ENCODE results near the gene CWC22.
"Not testable (repeated sequence)": the region's sequence is repeated elsewhere in the genome, so short reads cannot be mapped to it uniquely, and the experiment has no call there.

The CWC22 gene

GRCh38 chr2:179974761-179975160, 32.3 kb downstream of the CWC22 start:
- H3K27ac ChIP-seq (ENCODE audit: low read depth, low read length) = no peak overlapping the region
- H3K79me2 ChIP-seq (ENCODE audit: control insufficient read depth, insufficient read depth, low read length) = no peaks in the 10 kb centered on the region
- H2BK5ac ChIP-seq (ENCODE audit: low read length) = no peak overlapping the region
- H3K79me1 ChIP-seq (ENCODE audit: low read length) = no peaks in the 10 kb centered on the region
- H3K4me2 ChIP-seq (ENCODE audit: low read length) = no peak overlapping the region
- no peaks in the 10 kb centered on the region for H3K27me3 ChIP-seq (ENCODE audit: insufficient read depth, low read length, poor library complexity)
- no peak overlapping the region for H3K4ac ChIP-seq (ENCODE audit: low read depth, low read length)
- no peak overlapping the region for H2BK120ac ChIP-seq (ENCODE audit: low read depth, low read length)
- H4K5ac ChIP-seq (ENCODE audit: low read length) = no peak overlapping the region
- H3K9ac ChIP-seq (ENCODE audit: low read length) = no peak overlapping the region
- no peak overlapping the region for H2BK15ac ChIP-seq (replicated peaks; ENCODE audit: low read depth)
- no peak overlapping the region for H4K8ac ChIP-seq (ENCODE audit: low read depth, low read length)
- H3K4me1 ChIP-seq (ENCODE audit: control insufficient read depth, low read depth, low read length) = no peaks in the 10 kb centered on the region
- H3K36me3 ChIP-seq (ENCODE audit: control insufficient read depth, insufficient read depth, low read length) = no peaks in the 10 kb centered on the region
- no peak overlapping the region for H3K4me3 ChIP-seq (ENCODE audit: low read length)
- no peak for DNase-seq
- no peak overlapping the region for H3K18ac ChIP-seq (ENCODE audit: low read length)
- H3K56ac ChIP-seq (ENCODE audit: low read length) = no peak overlapping the region
- no peak overlapping the region for H3K23ac ChIP-seq (ENCODE audit: low read length)
- H2AK5ac ChIP-seq (ENCODE audit: low read length) = no peak overlapping the region
- no CpG with 5 or more reads among the region's 5 CpGs for WGBS (ENCODE audit: extremely low coverage, insufficient coverage, low lambda C conversion rate)

GRCh38 chr2:179966778-179967394, 40.2 kb downstream of the CWC22 start:
- H2BK120ac ChIP-seq (ENCODE audit: low read depth, low read length) = no peak overlapping the region
- no peak overlapping the region for H3K4me3 ChIP-seq (ENCODE audit: low read length)
- no peaks in the 10 kb centered on the region for H3K79me1 ChIP-seq (ENCODE audit: low read length)
- H2BK5ac ChIP-seq (ENCODE audit: low read length) = no peak overlapping the region
- no peaks in the 10 kb centered on the region for H3K79me2 ChIP-seq (ENCODE audit: control insufficient read depth, insufficient read depth, low read length)
- peak; percentile 36 for DNase-seq
- no peak overlapping the region for H3K4me2 ChIP-seq (ENCODE audit: low read length)
- no CpG with 5 or more reads among the region's 3 CpGs for WGBS (ENCODE audit: extremely low coverage, insufficient coverage, low lambda C conversion rate)
- no peak overlapping the region for H2AK5ac ChIP-seq (ENCODE audit: low read length)
- no peaks in the 10 kb centered on the region for H3K4me1 ChIP-seq (ENCODE audit: control insufficient read depth, low read depth, low read length)
- H2BK15ac ChIP-seq (replicated peaks; ENCODE audit: low read depth) = no peak overlapping the region
- no peak overlapping the region for H3K56ac ChIP-seq (ENCODE audit: low read length)
- no peak overlapping the region for H3K9ac ChIP-seq (ENCODE audit: low read length)
- H4K8ac ChIP-seq (ENCODE audit: low read depth, low read length) = no peak overlapping the region
- no peak overlapping the region for H3K23ac ChIP-seq (ENCODE audit: low read length)
- no peaks in the 10 kb centered on the region for H3K27me3 ChIP-seq (ENCODE audit: insufficient read depth, low read length, poor library complexity)
- no peak overlapping the region for H3K27ac ChIP-seq (ENCODE audit: low read depth, low read length)
- H4K5ac ChIP-seq (ENCODE audit: low read length) = no peak overlapping the region
- H3K4ac ChIP-seq (ENCODE audit: low read depth, low read length) = no peak overlapping the region
- H3K36me3 ChIP-seq (ENCODE audit: control insufficient read depth, insufficient read depth, low read length) = no peaks in the 10 kb centered on the region
- H3K18ac ChIP-seq (ENCODE audit: low read length) = no peak overlapping the region

GRCh38 chr2:179965291-179966258, 41.5 kb downstream of the CWC22 start:
- Histone ChIP-seq H3K23ac (ENCODE audit: low read length) (no peak overlapping the region), H3K9ac (ENCODE audit: low read length) (no peak overlapping the region), H3K79me2 (ENCODE audit: control insufficient read depth, insufficient read depth, low read length) (no peaks in the 10 kb centered on the region), H2BK120ac (ENCODE audit: low read depth, low read length) (no peak overlapping the region), H3K4me1 (ENCODE audit: control insufficient read depth, low read depth, low read length) (no peaks in the 10 kb centered on the region), H3K27ac (ENCODE audit: low read depth, low read length) (no peak overlapping the region), H4K5ac (ENCODE audit: low read length) (no peak overlapping the region), H2BK15ac (replicated peaks; ENCODE audit: low read depth) (no peak overlapping the region), H3K36me3 (ENCODE audit: control insufficient read depth, insufficient read depth, low read length) (no peaks in the 10 kb centered on the region), H2AK5ac (ENCODE audit: low read length) (no peak overlapping the region), H3K79me1 (ENCODE audit: low read length) (no peaks in the 10 kb centered on the region), H3K27me3 (ENCODE audit: insufficient read depth, low read length, poor library complexity) (no peaks in the 10 kb centered on the region), H2BK5ac (ENCODE audit: low read length) (no peak overlapping the region), H3K56ac (ENCODE audit: low read length) (no peak overlapping the region), H3K4me3 (ENCODE audit: low read length) (no peak overlapping the region), H3K18ac (ENCODE audit: low read length) (no peak overlapping the region), H4K8ac (ENCODE audit: low read depth, low read length) (no peak overlapping the region), H3K4ac (ENCODE audit: low read depth, low read length) (no peak overlapping the region), H3K4me2 (ENCODE audit: low read length) (no peak overlapping the region)
- DNase-seq = no peak
- no CpG with 5 or more reads among the region's 7 CpGs for WGBS (ENCODE audit: extremely low coverage, insufficient coverage, low lambda C conversion rate)

GRCh38 chr2:179963626-179964025, 43.5 kb downstream of the CWC22 start:
- no peaks in the 10 kb centered on the region for H3K27me3 ChIP-seq (ENCODE audit: insufficient read depth, low read length, poor library complexity)
- H3K4me2 ChIP-seq (ENCODE audit: low read length) = no peak overlapping the region
- no peaks in the 10 kb centered on the region for H3K79me2 ChIP-seq (ENCODE audit: control insufficient read depth, insufficient read depth, low read length)
- H3K4ac ChIP-seq (ENCODE audit: low read depth, low read length) = no peak overlapping the region
- no peak overlapping the region for H3K9ac ChIP-seq (ENCODE audit: low read length)
- H3K4me3 ChIP-seq (ENCODE audit: low read length) = no peak overlapping the region
- no peaks in the 10 kb centered on the region for H3K36me3 ChIP-seq (ENCODE audit: control insufficient read depth, insufficient read depth, low read length)
- H4K5ac ChIP-seq (ENCODE audit: low read length) = no peak overlapping the region
- DNase-seq = no peak
- no peak overlapping the region for H2BK15ac ChIP-seq (replicated peaks; ENCODE audit: low read depth)
- H3K18ac ChIP-seq (ENCODE audit: low read length) = no peak overlapping the region
- no peak overlapping the region for H3K56ac ChIP-seq (ENCODE audit: low read length)
- H3K23ac ChIP-seq (ENCODE audit: low read length) = no peak overlapping the region
- WGBS (ENCODE audit: extremely low coverage, insufficient coverage, low lambda C conversion rate) = no CpG with 5 or more reads among the region's 4 CpGs
- no peak overlapping the region for H2BK120ac ChIP-seq (ENCODE audit: low read depth, low read length)
- H4K8ac ChIP-seq (ENCODE audit: low read depth, low read length) = no peak overlapping the region
- H3K27ac ChIP-seq (ENCODE audit: low read depth, low read length) = no peak overlapping the region
- no peak overlapping the region for H2AK5ac ChIP-seq (ENCODE audit: low read length)
- H2BK5ac ChIP-seq (ENCODE audit: low read length) = no peak overlapping the region
- H3K4me1 ChIP-seq (ENCODE audit: control insufficient read depth, low read depth, low read length) = no peaks in the 10 kb centered on the region
- no peaks in the 10 kb centered on the region for H3K79me1 ChIP-seq (ENCODE audit: low read length)

GRCh38 chr2:179958251-179958650, 48.8 kb downstream of the CWC22 start:
- H3K79me1 ChIP-seq (ENCODE audit: low read length); H3K56ac ChIP-seq (ENCODE audit: low read length); H3K4ac ChIP-seq (ENCODE audit: low read depth, low read length); H3K4me3 ChIP-seq (ENCODE audit: low read length); H3K4me1 ChIP-seq (ENCODE audit: control insufficient read depth, low read depth, low read length); H3K18ac ChIP-seq (ENCODE audit: low read length); H2BK5ac ChIP-seq (ENCODE audit: low read length); H2AK5ac ChIP-seq (ENCODE audit: low read length); H3K23ac ChIP-seq (ENCODE audit: low read length); H3K27me3 ChIP-seq (ENCODE audit: insufficient read depth, low read length, poor library complexity); H2BK120ac ChIP-seq (ENCODE audit: low read depth, low read length); DNase-seq; H3K9ac ChIP-seq (ENCODE audit: low read length); H2BK15ac ChIP-seq (replicated peaks; ENCODE audit: low read depth); H4K8ac ChIP-seq (ENCODE audit: low read depth, low read length); H4K5ac ChIP-seq (ENCODE audit: low read length); H3K4me2 ChIP-seq (ENCODE audit: low read length); H3K79me2 ChIP-seq (ENCODE audit: control insufficient read depth, insufficient read depth, low read length); H3K36me3 ChIP-seq (ENCODE audit: control insufficient read depth, insufficient read depth, low read length); H3K27ac ChIP-seq (ENCODE audit: low read depth, low read length): not testable (repeated sequence)
- WGBS (ENCODE audit: extremely low coverage, insufficient coverage, low lambda C conversion rate) = no CpG with 5 or more reads among the region's 4 CpGs
